Fibroblast of gingiva (primary cell): ENCODE data around the gene CCDC88B.

Source experiments
- DNase-seq: peaks from one replicate; pipeline ENCODE4 v3.0.0-alpha.2; 2011; ENCODE audit warnings: low read depth

The CCDC88B gene

DNA sequence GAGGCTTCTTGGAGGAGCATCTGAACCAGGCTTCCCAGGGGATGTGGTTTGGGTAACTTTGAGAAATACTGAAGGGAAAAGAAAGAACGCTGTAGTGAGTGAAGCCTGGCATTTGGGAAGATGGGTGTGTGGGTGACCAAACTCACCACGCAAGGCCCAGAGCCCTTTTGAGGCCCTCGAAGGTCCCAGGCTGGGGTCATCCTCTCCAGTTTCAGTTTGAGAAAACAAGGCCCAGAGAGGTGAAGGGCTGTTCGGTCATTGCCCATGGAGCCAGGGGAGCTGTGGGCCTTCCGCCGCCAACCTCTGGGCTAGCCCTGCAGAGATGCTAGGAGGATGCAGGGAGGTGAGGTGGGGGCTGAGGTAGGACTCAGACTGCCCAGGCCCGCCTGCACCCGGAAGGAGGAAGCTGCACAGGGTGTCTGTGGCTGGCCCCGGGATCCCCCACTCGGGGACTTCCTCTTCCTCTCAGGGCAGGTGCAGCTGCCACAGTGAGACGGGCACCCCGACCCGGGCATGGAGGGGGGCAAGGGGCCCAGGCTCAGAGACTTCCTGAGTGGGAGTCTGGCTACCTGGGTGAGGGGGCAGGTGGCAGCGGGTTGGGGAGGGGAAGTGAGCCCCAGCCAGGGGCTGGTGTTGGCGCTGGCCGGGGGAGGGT, at the start of gene CCDC88B:
Gene CCDC88B, plus strand, starts transcription at position 451 of the 655 bp plus-strand sequence. Its CDS starts 63 bp downstream, at position 514.
- no peak for DNase-seq

DNA sequence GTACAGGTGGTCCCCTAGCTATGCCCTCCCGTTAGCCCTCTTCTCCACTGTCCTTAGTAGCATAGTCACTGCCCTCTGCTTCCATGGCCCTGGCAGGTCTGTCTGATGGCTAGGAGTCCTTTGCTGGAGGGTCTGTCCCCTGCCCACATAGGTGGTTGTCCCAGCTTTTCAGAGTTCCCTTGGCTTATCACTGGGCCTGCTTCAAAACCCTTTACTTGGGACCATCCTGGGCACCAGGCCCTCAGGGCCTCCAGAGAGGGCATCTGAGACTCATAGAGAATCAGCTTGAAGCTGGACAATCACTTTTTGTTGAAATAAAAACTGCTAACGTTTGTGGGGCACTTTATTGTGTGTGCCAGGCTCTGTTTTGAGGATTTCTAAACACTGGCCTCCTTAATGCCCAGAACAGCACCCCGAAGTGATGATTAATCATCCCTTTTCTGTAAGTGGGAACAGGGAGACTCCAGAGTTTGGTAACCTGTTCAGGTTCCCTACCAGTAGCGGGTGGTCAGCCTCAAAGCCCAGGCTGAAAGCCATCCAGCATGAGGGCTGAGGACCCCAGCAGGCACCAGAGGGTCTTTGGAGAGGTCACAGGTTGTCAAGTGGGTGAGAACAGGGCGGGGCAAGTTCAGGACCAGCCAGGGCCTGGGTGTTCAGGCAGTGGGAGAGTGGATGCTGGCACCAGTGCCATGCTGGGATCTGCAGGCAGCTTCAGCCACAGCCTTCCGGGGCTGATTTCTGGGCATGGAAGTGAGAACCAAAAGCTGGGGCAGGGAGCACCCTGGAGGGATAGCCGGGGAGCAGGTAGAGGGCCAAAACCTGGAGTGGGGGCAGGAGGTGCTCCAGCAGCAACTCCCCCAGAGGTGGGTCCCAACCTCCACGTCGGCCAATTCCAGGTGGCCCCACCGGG, 49.4 kb upstream of the CCDC88B start:
- DNase-seq: no peak

DNA sequence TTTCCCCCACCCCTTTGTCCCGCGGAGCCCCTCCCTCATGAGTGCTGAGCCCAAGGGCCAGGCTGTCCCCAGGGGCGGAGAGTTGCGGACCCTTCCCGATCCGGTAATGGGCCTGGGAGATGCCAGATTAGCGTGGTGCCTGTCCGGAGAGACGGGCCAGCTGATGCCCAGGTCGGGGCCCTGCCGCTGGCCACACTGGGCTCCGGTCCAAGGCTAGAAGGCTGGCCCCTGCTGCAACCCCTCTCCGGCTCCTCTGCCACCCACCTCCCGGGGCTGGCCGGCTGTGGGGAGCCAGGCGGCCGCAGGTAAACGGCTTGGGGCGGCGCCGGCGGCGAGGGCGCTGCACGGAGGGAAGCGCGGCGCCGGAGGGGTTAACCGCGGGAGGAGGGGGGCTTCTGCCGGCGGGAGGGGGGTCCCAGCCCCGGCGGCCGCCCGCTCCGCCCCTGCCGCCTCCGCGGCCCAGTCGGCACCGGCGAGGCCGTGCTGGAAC, 48.7 kb upstream of the CCDC88B start, which contains the start of gene KCNK4:
Gene KCNK4, plus strand, starts transcription at position 41 of the 490 bp plus-strand sequence. CDS start 1,717 bp downstream, outside the sequence.
- no peak for DNase-seq

DNA sequence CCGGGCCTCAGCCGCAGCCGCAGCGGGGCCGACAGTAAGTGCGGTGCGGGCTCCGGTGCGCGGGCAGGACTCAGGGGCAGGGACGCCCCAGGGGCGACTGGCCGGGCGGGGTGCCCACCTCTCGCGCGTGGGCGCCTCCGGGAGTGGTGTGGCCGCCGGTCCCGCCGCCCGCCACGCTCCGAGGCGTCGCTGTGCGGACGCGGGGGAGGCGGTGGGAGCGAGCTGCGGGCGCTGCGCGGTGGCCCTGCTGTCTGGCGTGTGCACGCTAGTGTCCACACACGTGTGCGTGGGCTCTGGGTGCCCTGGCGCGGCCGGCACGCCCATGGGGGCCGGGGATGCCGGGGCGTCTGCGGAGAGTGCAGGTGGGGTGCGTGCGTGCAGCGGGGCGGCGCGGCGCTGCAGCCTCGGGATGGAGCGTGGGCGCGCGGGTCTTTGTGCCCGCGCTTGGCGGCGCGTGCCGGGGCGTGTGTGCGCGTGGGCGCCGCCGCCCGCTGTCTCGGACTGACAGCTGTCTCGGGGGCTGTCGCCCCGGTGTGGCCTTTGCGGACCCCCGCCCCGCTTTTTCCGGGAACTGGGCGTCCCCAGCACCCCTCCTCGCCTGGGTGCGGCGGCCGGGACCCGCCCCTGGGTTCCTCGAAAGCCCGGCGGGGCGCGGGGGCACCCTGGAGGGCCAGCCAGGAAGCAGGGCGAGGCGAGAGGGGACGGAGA, 48.1 kb upstream of the CCDC88B start:
- DNase-seq: no peak

- DNase-seq: no peak
Measured at GRCh38 chr11:64292460-64293254, 47.3 kb upstream of the CCDC88B start.

DNA sequence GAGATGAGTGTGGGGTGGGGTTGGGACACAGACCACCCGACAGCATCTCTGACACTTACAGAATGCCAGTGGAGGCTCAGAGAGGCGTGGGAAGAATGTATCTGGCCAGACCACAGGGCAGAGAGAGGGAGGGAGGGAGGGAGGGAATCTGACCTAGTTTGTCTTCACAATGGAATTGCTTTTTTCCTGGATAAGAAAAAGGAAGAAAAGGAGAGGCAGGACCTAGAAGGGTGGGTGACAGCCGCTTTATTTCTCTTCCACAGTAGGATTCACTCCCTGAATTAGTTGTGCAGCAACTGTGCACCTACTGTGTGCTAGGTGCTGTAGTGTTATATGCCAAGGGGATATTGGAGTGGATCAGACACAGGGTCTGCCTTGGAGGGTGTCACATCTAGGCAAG, 45.2 kb upstream of the CCDC88B start:
- DNase-seq: no peak

DNA sequence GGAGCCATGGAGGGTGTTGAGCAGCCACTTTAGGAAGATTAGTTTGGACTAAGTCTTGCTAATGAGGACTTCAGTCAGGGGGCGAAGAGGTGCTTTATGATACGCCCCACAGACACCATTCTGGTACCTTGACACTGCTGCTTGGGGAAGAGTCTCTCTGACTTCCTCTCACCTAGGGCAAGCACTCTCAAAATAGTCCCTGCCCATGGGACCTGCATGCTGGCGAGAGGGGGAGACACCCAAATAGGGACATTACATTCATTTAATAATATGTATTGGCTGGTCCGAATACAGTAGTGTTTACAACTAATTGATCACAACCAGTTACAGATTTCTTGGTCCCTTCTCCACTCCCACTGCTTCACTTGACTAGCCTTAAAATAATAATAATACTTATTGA, 44.2 kb upstream of the CCDC88B start:
- no peak for DNase-seq

GRCh38 chr11:64296236-64296635, 43.8 kb upstream of the CCDC88B start:
- no peak for DNase-seq

- no peak for DNase-seq
Measured at GRCh38 chr11:64296830-64297698, 42.9 kb upstream of the CCDC88B start.

GRCh38 chr11:64297699-64298358, 42.2 kb upstream of the CCDC88B start:
- no peak for DNase-seq

- peak; percentile 29 for DNase-seq
Measured at GRCh38 chr11:64298966-64299846, 40.8 kb upstream of the CCDC88B start.

DNA sequence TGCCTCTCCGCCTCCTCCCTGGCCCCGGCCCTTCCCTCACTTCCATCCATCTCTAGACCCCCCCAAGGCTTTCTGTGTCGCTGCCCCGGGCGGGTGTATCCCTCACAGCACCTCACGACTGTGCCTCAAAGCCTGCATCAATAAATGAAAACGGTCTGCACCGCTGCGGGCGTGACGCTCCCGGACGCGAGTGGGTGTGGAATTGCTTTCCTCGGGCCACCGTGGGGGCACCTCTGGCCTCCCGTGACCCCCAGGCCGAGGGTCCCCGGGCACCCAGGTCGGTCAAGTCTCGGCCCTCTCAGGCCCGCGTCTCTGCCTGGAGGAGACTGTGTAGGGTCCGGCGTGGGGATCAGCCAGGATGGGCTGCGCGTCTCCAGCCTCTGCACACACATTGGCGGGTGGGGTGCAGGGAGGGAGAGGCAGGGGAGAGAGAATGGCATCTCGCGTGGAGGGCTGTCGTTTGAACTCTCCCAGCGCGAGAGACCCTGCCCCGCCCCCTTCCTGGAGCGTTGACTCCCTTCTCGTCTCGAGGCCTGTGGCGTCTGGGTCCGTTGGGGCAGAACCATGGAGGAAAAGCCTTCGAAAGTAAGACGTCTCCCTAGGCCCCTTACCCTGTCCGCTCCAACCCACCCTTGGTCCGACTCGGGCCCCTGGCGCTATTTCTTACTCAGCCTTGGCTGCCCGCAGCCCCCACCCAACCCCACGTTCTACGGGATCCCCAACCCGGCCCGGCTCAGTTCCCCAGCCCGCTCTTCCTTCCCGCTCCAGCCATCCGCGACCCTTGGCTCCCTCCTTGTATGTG, 40.0 kb upstream of the CCDC88B start, which contains the start of gene CATSPERZ:
Gene CATSPERZ, plus strand, starts transcription at position 512 of the 802 bp plus-strand sequence. Its CDS starts 53 bp downstream, at position 565.
- DNase-seq: no peak

DNA sequence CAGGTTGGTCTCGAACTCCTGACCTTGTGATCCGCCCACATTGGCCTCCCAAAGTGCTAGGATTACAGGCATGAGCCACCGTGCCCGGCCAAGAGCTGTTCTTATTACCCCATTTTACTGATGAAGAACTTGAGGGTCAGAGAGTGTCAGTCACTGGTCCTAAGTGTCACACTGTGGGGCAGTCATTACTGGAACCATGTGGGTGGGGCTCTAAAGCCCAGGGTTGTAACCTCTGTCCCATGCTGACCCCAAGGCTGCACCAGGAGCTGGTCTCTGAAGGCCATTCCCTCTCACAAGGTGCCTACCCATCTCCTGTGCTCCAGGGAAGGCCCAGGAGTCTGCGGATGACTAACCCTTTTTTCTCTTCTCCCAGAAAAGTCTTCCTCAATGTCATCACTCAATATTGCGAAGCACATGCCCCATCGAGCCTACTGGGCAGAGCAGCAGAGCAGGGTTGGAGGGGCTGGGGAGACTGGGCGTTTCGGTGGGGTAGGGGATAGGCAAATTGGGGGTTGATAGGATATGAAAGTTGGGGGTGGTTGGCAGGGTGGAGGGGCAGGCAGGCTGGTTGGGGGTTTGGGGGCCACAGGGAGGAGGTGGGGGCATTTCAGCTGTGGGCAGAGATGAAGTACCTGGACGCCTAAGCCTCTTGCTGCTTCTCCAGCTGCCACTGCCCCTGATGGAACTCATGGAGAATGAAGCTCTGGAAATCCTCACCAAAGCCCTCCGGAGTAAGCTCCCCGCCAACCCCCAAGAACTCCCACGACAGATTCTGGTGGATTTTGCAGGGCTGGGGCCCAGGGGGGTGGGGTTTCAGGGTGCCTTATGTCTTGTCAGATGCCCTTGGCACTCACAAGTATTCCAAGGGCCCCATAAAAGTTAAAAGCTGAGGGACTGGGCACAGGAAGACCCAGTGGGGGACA, 36.6 kb upstream of the CCDC88B start:
- DNase-seq: no peak

GRCh38 chr11:64304032-64304315, 36.0 kb upstream of the CCDC88B start:
- no peak for DNase-seq

DNA sequence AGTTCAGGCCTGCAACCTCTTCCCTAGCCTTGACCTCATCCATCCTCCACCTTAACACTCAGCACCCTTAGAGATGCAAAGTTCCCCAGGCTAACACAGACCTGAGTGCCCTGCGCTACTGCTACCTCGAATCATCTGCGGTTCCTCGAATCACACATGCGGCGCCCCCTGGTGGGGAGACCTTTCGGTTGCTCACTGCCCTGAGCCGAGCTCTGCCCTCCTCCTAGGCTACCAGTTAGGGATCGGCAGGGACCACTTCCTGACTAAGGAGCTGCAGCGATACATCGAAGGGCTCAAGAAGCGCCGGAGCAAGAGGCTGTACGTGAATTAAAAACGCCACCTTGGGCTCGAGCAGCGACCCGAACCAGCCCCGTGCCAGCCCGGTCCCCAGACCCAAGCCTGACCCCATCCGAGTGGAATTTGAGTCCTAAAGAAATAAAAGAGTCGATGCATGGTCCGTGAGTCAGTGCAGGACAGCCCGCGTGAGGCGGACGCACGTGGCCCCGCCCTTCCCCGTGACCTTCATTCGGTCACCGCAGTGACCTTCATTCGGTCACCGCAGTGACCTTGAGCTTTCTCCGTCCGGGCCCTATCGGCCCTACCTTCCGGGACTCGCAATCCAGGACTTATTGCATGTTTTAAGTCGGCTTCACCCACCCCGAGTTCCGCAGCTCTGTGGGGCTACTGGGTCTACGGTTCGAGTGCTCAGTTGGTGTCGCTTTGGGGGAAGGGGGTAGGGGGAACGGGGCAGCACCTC, 35.5 kb upstream of the CCDC88B start:
- peak; percentile 82 for DNase-seq

- DNase-seq: peak; percentile 96
Measured at GRCh38 chr11:64305075-64305690, 34.8 kb upstream of the CCDC88B start, which contains the start of gene ESRRA. Gene ESRRA (plus strand): TSS chr11:64305524. CDS start chr11:64307180, 1,656 bp downstream.
